Endothelial cell of umbilical vein (primary cell): Measurements from ENCODE around the gene MPND.

ENCODE experiments used
- CTCF ChIP-seq, 2 donors: IDR thresholded peaks; 1 replicate in 1 of 2; 2 replicates in 1 of 2; pipeline ENCODE4 v1.5.1; 2011; ENCODE audit warnings: low read length in 2 of 2, mild to moderate bottlenecking in 2 of 2, moderate library complexity in 2 of 2, control low read depth in 1 of 2, inconsistent platforms in 1 of 2, low read depth in 1 of 2; ENCODE audit not compliant: insufficient read depth in 1 of 2; ENCODE audit errors: extremely low read depth in 1 of 2
- EZH2 ChIP-seq: IDR thresholded peaks from 2 replicates; pipeline ENCODE4 v1.6.1; 2012; ENCODE audit warnings: borderline replicate concordance, low read depth, mild to moderate bottlenecking, moderate library complexity, low read length, inconsistent platforms; ENCODE audit not compliant: severe bottlenecking
- GATA2 ChIP-seq: IDR thresholded peaks from 2 replicates; pipeline ENCODE4 v1.7.0; 2011; ENCODE audit warnings: low read depth, mild to moderate bottlenecking, moderate library complexity, mixed read lengths, low read length; ENCODE audit not compliant: insufficient read length, insufficient read depth
- MAX ChIP-seq: IDR thresholded peaks from 2 replicates; pipeline ENCODE4 v1.6.1; 2011; ENCODE audit not compliant: insufficient read depth, insufficient read length
- POLR2A ChIP-seq: IDR thresholded peaks from 2 replicates; pipeline ENCODE4 v1.6.1; 2012; ENCODE audit warnings: low read depth, mild to moderate bottlenecking, control low read depth, low read length
- POLR2AphosphoS5 ChIP-seq: IDR thresholded peaks from 2 replicates; pipeline ENCODE4 v1.6.1; 2012; ENCODE audit warnings: low read depth, mild to moderate bottlenecking, control low read depth, low read length, moderate library complexity; ENCODE audit not compliant: insufficient read depth

- TF ChIP-seq GATA2 (no peak), POLR2AphosphoS5 (no peak), EZH2 (no peak), CTCF (IDR thresholded peaks at IDR 0.05; ENCODE audit: extremely low read depth in 1 of 2, insufficient read depth in 1 of 2, low read depth in 1 of 2, low read length in 2 of 2) (peak; percentile 76 to 85), POLR2A (no peak), MAX (no peak)
These were observed 9.3 kb downstream of the MPND start for GRCh38 chr19:4352701-4353121.
